K562 (cell line): ENCODE results near the gene SRD5A1. TPM values are rescaled to one million over a fixed set of nuclear protein-coding genes. Genes with fewer than 3 reads are reported as not detected.

Experiments
- ATAC-seq: fragments of 200-7000 bp; cut with Tn5 transposase; 3 replicates; pipeline ENCODE4 v1.9.1; 2020; ENCODE audit warnings: moderate library complexity
- BruUV-seq: library from RNA; stranded (reverse); fragments of 400-500 nt; replicated peaks from 2 replicates; lab custom pipeline; 2021; lab: Mats Ljungman, UMichigan
- CTCF ChIA-PET: fragments of 300-600 bp; formaldehyde crosslinking; extraction: SDS; loops from one replicate; lab custom pipeline; 2021; ENCODE audit warnings: low intra/inter-chr PET ratio; lab: Yijun Ruan, JAX
- POLR2A ChIA-PET: fragments of 300-600, 350-650 bp; sonication (Branson Sonifier 250); formaldehyde crosslinking; extraction: SDS; loops from one replicate; lab custom pipeline; 2021; ENCODE audit warnings: antibody characterized with exemption, inconsistent platforms; lab: Yijun Ruan, JAX
- DNase-seq, 4 experiments: peaks; one replicate each; pipeline versions ENCODE4 v3.0.0 to v3.0.0-alpha.2; 2011 to 2018; ENCODE audit warnings: low spot score in 3 of 4, mixed read lengths in 3 of 4; ENCODE audit errors: extremely low read depth in 1 of 4
- FAIRE-seq: peaks from 2 replicates; lab custom pipeline; 2011; peaks lifted over from hg19 to GRCh38; lab: Jason Lieb, UNC
- H2AFZ ChIP-seq: 2 replicates; pipeline ENCODE4 v1.6.0; 2011; ENCODE audit warnings: low read depth, low read length, control low read depth, inconsistent platforms
- H3K27ac ChIP-seq: fragments of 200-600 bp; 3 replicates; pipeline ENCODE4 v1.8.0; 2011; ENCODE audit warnings: low read depth, mild to moderate bottlenecking, control low read depth, inconsistent platforms, low read length, moderate library complexity, mixed read lengths; ENCODE audit errors: extremely low read depth
- H3K27me3 ChIP-seq, 2 experiments: fragments of 300-600 bp in 1 of 2; 2 replicates in 1 of 2; 3 replicates in 1 of 2; pipeline versions ENCODE4 v1.6.0 to v1.8.0; 2011; ENCODE audit warnings: inconsistent platforms in 2 of 2, low read length in 2 of 2, mild to moderate bottlenecking in 1 of 2, mixed read lengths in 1 of 2, moderate library complexity in 1 of 2; ENCODE audit not compliant: control insufficient read depth in 2 of 2, insufficient read depth in 2 of 2
- H3K36me3 ChIP-seq: fragments of 300-600 bp; 3 replicates; pipeline ENCODE4 v1.8.0; 2011; ENCODE audit warnings: mild to moderate bottlenecking, low read length, inconsistent platforms; ENCODE audit not compliant: control insufficient read depth, insufficient read depth
- H3K4me1 ChIP-seq, 2 experiments: fragments of 200-600 bp in 1 of 2; replicated peaks in 1 of 2; 2 replicates in 1 of 2; 3 replicates in 1 of 2; pipeline versions ENCODE4 v1.5.1 to v1.8.0; 2011; ENCODE audit warnings: inconsistent platforms in 2 of 2, low read length in 2 of 2, mild to moderate bottlenecking in 1 of 2, mixed read lengths in 1 of 2, moderate library complexity in 1 of 2; ENCODE audit not compliant: control insufficient read depth in 2 of 2, insufficient read depth in 2 of 2
- H3K4me2 ChIP-seq: 2 replicates; pipeline ENCODE4 v1.6.1; 2011; ENCODE audit warnings: low read length, control low read depth, inconsistent platforms, mixed read lengths; ENCODE audit not compliant: insufficient read depth
- H3K4me3 ChIP-seq: fragments of 200-600 bp; sonication (generic), shearing (Covaris generic); 2 replicates; pipeline ENCODE4 v1.5.1; 2016; ENCODE audit warnings: control low read depth, inconsistent platforms
- H3K79me2 ChIP-seq: fragments of 200-600 bp; 3 replicates; pipeline ENCODE4 v1.8.0; 2011; ENCODE audit warnings: low read length, inconsistent platforms; ENCODE audit not compliant: control insufficient read depth, insufficient read depth
- H3K9ac ChIP-seq, 2 experiments: 2 replicates each; pipeline versions ENCODE4 v1.6.0 to v1.6.1; 2011; ENCODE audit warnings: low read depth in 2 of 2, low read length in 2 of 2, control low read depth in 1 of 2, inconsistent platforms in 1 of 2, mild to moderate bottlenecking in 1 of 2, mixed read lengths in 1 of 2; ENCODE audit not compliant: insufficient read depth in 1 of 2
- H3K9me1 ChIP-seq: one replicate; pipeline ENCODE4 v1.6.0; 2011; ENCODE audit warnings: inconsistent platforms, mild to moderate bottlenecking, low read length, moderate library complexity; ENCODE audit not compliant: control insufficient read depth, insufficient read depth
- H3K9me3 ChIP-seq: replicated peaks from 2 replicates; pipeline ENCODE4 v1.5.1; 2011; ENCODE audit warnings: low read depth, low read length, inconsistent platforms; ENCODE audit not compliant: control insufficient read depth, insufficient read depth
- H4K20me1 ChIP-seq: replicated peaks from 2 replicates; pipeline ENCODE4 v1.6.1; 2011; ENCODE audit warnings: low read length, inconsistent platforms, mixed read lengths; ENCODE audit not compliant: control insufficient read depth, insufficient read depth
- SFPQ ChIP-seq: fragments of 200-400 bp; formaldehyde crosslinking; IDR thresholded peaks from 2 replicates; pipeline ENCODE4 v1.6.1; 2017; ENCODE audit warnings: mild to moderate bottlenecking, low read depth, low read length, moderate library complexity
- whole genome bisulfite sequencing: fragments of 100-300 bp; shearing (Covaris generic); methylation state at CpG from one replicate; pipeline ENCODE4 v1.1.6; 2016; ENCODE audit warnings: low coverage, mixed read lengths; ENCODE audit not compliant: insufficient coverage; ENCODE audit errors: missing lambda C conversion rate; 5-methylcytosine and 5-hydroxymethylcytosine counted together
- in situ Hi-C: fragments of 300-500 bp; cut with MboI; formaldehyde crosslinking; loops from 4 replicates; pipeline ENCODE4 v1.15.0; 2018; ENCODE audit warnings: inconsistent platforms, mixed read lengths
- intact Hi-C: fragments of 100-400 bp; cut with micrococcal nuclease; formaldehyde crosslinking; loops from 2 replicates; pipeline ENCODE4 v1.14.2; 2022
- polyA plus RNA-seq, 8 experiments: library from polyadenylated mRNA; depleted of rRNA in 4 of 8; stranded (reverse) in 5 of 8; unstranded in 3 of 8; fragments of >200 nt; fragmentation: Nextera tagmentation in 2 of 8; fragmentation: Illumina TruSeq in 1 of 8; extraction: Ambion mirVana in 2 of 8; extraction: Trizol in 1 of 8; gene quantifications; 2 replicates each; pipeline versions ENCODE4 v1.2.1 to v1.2.3, GENCODE V29; 2011 to 2014; ENCODE audit warnings: inconsistent platforms in 1 of 8, missing spikeins in 1 of 8
- total RNA-seq, 7 experiments: library from RNA; depleted of rRNA in 6 of 7; stranded (reverse); fragments of >200 nt in 6 of 7; fragmentation: Illumina TruSeq in 2 of 7; extraction: Trizol in 2 of 7; gene quantifications; 2 replicates each; pipeline versions ENCODE4 v1.2.1 to v1.2.3, GENCODE V29; 2011 to 2021; ENCODE audit warnings: low replicate concordance in 1 of 7
- TF ChIP-seq, protein P1 (sequence below): fragments of 250-450 bp; sonication (Bioruptor Pico); IDR thresholded peaks from 2 replicates; pipeline ENCODE4 v1.5.1; 2021; ENCODE audit warnings: mild to moderate bottlenecking

Gene SRD5A1
- total and polyA plus RNA-seq, 9 of the 15 experiments (the other 6 are each of a cell fraction or from before 2014, with no cell fraction given): 1.3 to 22.6 (median 8.1) TPM

- no peaks in the 10 kb centered on the region for H4K20me1 ChIP-seq
- ChIA-PET POLR2A (no interaction called here), CTCF (no interaction called here)
- in situ Hi-C loops: no loop called here
- H3K4me2 ChIP-seq: no peak overlapping the region
- no peak for TF ChIP-seq SFPQ
- TF ChIP-seq, protein P1, sequence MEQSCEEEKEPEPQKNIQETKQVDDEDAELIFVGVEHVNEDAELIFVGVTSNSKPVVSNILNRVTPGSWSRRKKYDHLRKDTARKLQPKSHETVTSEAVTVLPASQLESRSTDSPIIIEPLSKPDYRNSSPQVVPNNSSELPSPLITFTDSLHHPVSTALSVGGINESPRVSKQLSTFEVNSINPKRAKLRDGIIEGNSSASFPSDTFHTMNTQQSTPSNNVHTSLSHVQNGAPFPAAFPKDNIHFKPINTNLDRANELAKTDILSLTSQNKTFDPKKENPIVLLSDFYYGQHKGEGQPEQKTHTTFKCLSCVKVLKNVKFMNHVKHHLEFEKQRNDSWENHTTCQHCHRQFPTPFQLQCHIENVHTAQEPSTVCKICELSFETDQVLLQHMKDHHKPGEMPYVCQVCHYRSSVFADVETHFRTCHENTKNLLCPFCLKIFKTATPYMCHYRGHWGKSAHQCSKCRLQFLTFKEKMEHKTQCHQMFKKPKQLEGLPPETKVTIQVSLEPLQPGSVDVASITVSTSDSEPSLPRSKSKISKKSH: no peak
- no peak overlapping the region for H3K4me3 ChIP-seq
- no peaks in the 10 kb centered on the region for H3K79me2 ChIP-seq
- FAIRE-seq (no peak), ATAC-seq (no peak), DNase-seq (no peak)
- H3K4me1 ChIP-seq: peaks cover 6 to 10% of the 10 kb centered on the region in 2 experiments; a peak in 3 of 5 replicates
- BruUV-seq: no TSS peak
- WGBS: 24% methylated on average over 6 of the region's 6 CpGs
- H3K9me3 ChIP-seq: no peaks in the 10 kb centered on the region
- H3K27ac ChIP-seq: no peak overlapping the region
- no peaks in the 10 kb centered on the region for H3K36me3 ChIP-seq
- H2AFZ ChIP-seq: no peak overlapping the region
- H3K9ac ChIP-seq: no peak overlapping the region
- intact Hi-C loops: no loop called here
- H3K9me1 ChIP-seq: no peaks in the 10 kb centered on the region
- peaks cover 5 to 11% of the 10 kb centered on the region in 2 experiments; a peak in 1 of 5 replicates for H3K27me3 ChIP-seq
Observed at GRCh38 chr5:6707852-6708251, 74.6 kb downstream of the SRD5A1 start.
